Neutrophil (primary cell): ENCODE data around the gene CDC25C.

Source experiments
- H3K27ac ChIP-seq: fragments of 200-600 bp; sonication (generic); 2 replicates; pipeline ENCODE4 v1.5.1; 2016; ENCODE audit warnings: mild to moderate bottlenecking, moderate library complexity
- H3K27me3 ChIP-seq: fragments of 200-600 bp; sonication (generic); 2 replicates; pipeline ENCODE4 v1.6.0; 2016; ENCODE audit warnings: mild to moderate bottlenecking
- H3K36me3 ChIP-seq: fragments of 200-600 bp; sonication (generic); 2 replicates; pipeline ENCODE4 v1.5.1; 2017
- H3K4me1 ChIP-seq, 2 experiments: fragments of 200-600 bp in 1 of 2; sonication (generic) in 1 of 2; 1 replicate in 1 of 2; 2 replicates in 1 of 2; pipeline versions ENCODE4 v1.5.1 to v1.6.1; 2013 to 2016; ENCODE audit warnings: low read depth in 1 of 2, low read length in 1 of 2, mild to moderate bottlenecking in 1 of 2, moderate library complexity in 1 of 2; ENCODE audit not compliant: control insufficient read depth in 1 of 2, insufficient read depth in 1 of 2
- H3K4me3 ChIP-seq, 2 experiments: fragments of 200-600 bp in 1 of 2; sonication (generic) in 1 of 2; 1 replicate in 1 of 2; 2 replicates in 1 of 2; pipeline ENCODE4 v1.5.1; 2013 to 2016; ENCODE audit warnings: low read depth in 1 of 2, low read length in 1 of 2, mild to moderate bottlenecking in 1 of 2, moderate library complexity in 1 of 2
- H3K9me3 ChIP-seq: fragments of 200-600 bp; sonication (generic); 2 replicates; pipeline ENCODE4 v1.5.1; 2016
- CTCF ChIP-seq: fragments of 200-600 bp; sonication (generic); IDR thresholded peaks from 2 replicates; pipeline ENCODE4 v1.5.1; 2016; ENCODE audit warnings: antibody characterized with exemption

CDC25C gene

GRCh38 chr5:138359621-138360020, 28.0 kb upstream of the CDC25C start:
- Histone ChIP-seq H3K27ac (peak overlapping the region; percentile 42), H3K36me3 (no peaks in the 10 kb centered on the region), H3K4me1 (peaks cover 25 to 28% of the 10 kb centered on the region in 2 experiments), H3K9me3 (no peaks in the 10 kb centered on the region), H3K27me3 (no peaks in the 10 kb centered on the region), H3K4me3 (no peak overlapping the region)
- TF ChIP-seq CTCF, result no peak

- Histone ChIP-seq H3K4me1 (peaks cover 49% of the 10 kb centered on the region in 2 experiments), H3K27me3 (no peaks in the 10 kb centered on the region), H3K4me3 (peak overlapping the region; percentile 91 to 99), H3K36me3 (peaks cover 13% of the 10 kb centered on the region), H3K9me3 (no peaks in the 10 kb centered on the region), H3K27ac (peak overlapping the region; percentile 93)
- TF ChIP-seq CTCF, result no peak
Observed at GRCh38 chr5:138354926-138355378, 23.3 kb upstream of the CDC25C start.

GRCh38 chr5:138354387-138354786, 22.8 kb upstream of the CDC25C start:
- TF ChIP-seq CTCF, result no peak
- peaks cover 18% of the 10 kb centered on the region for H3K36me3 ChIP-seq
- H3K4me3 ChIP-seq, result peak overlapping the region; percentile 91 to 99
- peaks cover 49 to 54% of the 10 kb centered on the region in 2 experiments for H3K4me1 ChIP-seq
- peak overlapping the region; percentile 93 for H3K27ac ChIP-seq
- H3K9me3 ChIP-seq, result no peaks in the 10 kb centered on the region
- no peaks in the 10 kb centered on the region for H3K27me3 ChIP-seq

GRCh38 chr5:138353560-138354080, 22.0 kb upstream of the CDC25C start:
- Histone ChIP-seq H3K4me1 (peaks cover 49 to 54% of the 10 kb centered on the region in 2 experiments), H3K9me3 (no peaks in the 10 kb centered on the region), H3K4me3 (peak overlapping the region; percentile 91 to 99), H3K27me3 (no peaks in the 10 kb centered on the region), H3K27ac (peak overlapping the region; percentile 93), H3K36me3 (peaks cover 26% of the 10 kb centered on the region)
- TF ChIP-seq CTCF, result no peak

GRCh38 chr5:138352722-138353559, 21.3 kb upstream of the CDC25C start:
- peak; percentile 29 for TF ChIP-seq CTCF
- peak overlapping the region; percentile 91 to 99 for H3K4me3 ChIP-seq
- H3K4me1 ChIP-seq, result peaks cover 49 to 54% of the 10 kb centered on the region in 2 experiments
- no peaks in the 10 kb centered on the region for H3K27me3 ChIP-seq
- H3K36me3 ChIP-seq, result peaks cover 33% of the 10 kb centered on the region
- H3K27ac ChIP-seq, result peak overlapping the region; percentile 93
- no peaks in the 10 kb centered on the region for H3K9me3 ChIP-seq
